ENCODE measurements around the gene TTC29.
"Not testable (repeated sequence)": the region's sequence is repeated elsewhere in the genome, so short reads cannot be mapped to it uniquely, and the experiment has no call there.

The TTC29 gene

DNA sequence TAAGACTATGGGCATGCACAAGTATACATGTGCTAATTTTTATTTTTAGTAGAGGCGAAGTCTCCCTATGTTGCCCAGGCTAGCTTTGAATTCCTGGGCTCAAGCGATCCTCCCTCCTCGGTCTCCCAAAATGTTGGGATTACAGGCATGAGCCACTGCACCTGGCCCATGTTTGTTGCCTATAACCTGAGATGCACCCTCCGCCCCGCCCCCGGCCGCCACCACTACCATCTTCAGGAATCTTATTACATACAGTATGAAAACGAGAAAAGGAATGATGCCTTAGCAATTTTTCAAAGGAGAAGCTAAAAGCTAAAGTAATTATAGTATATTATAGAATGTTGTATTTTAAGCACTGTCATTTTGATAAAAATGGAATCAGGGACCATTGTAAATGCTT, 245.8 kb downstream of the TTC29 start:
- DNase-seq (ENCODE audit: low read depth in 3 of 3) = no peak

- DNase-seq (ENCODE audit: low read depth in 3 of 3) = no peak
Measured at GRCh38 chr4:146674829-146675570, 270.7 kb downstream of the TTC29 start.

DNA sequence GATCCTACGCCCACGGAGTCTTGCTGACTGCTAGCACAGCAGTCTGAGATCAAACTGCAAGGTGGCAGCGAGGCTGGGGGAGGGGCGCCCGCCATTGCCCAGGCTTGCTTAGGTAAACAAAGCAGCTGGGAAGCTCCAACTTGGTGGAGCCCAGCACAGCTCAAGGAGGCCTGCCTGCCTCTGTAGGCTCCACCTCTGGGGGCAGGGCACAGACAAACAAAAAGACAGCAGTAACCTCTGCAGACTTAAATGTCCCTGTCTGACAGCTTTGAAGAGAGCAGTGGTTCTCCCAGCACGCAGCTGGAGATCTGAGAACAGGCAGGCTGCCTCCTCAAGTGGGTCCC, 281.7 kb downstream of the TTC29 start:
- not testable (repeated sequence) for DNase-seq (ENCODE audit: low read depth in 3 of 3)

DNA sequence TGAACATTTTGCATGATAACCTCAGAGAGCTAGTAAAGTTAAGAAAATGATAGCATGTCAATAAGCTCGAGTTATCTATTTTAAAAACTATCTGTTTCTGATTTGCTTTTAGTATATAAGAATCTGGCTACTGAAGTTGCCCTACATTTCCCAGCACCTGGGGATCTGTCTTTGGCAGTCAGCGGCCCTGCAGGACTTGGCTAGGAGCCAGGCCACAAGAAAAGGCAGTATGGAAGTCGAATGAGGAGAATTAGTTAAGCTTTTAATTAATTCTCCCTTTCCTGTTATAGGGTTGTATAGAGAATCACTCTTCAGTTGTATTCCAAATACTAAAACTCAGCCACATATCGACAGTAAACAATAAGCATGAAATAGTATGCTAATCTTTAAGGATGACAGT, 284.3 kb downstream of the TTC29 start:
- DNase-seq (ENCODE audit: low read depth in 3 of 3) = no peak

Data from stimulated activated CD4-positive, alpha-beta T cell treated with anti-CD3 and anti-CD28 coated beads, TNF-alpha, amount 100 ng/mL, for 48 hours (primary cell).